Activated CD4-positive, alpha-beta T cell treated with anti-CD3 and anti-CD28 coated beads, Interleukin-2, amount 50 U/mL, for 1 hour (primary cell): Measurements from ENCODE around the gene ABHD17A.
"Not testable (repeated sequence)": the region's sequence is repeated elsewhere in the genome, so short reads cannot be mapped to it uniquely, and the experiment has no call there.

Experiments
- DNase-seq: peaks from one replicate; pipeline ENCODE4 v3.0.0-alpha.2; 2020

The ABHD17A gene

DNA sequence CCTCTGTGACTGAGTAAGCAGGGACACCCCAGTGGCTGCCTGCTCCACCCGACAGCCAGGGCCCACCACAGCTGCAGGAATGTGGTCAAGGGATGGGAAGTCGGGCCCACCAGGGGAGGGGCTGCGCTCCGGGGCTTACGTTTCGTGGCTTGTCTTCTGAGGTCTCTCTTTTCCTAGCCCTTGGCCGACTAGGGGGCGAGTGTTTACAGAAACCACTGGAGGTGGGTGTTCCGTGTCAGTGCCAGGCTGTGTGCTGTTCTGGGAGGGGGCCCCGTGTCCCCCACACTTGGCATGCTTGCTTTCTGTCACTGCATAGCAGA is 24.4 kb upstream of the ABHD17A start:
- DNase-seq = no peak

DNA sequence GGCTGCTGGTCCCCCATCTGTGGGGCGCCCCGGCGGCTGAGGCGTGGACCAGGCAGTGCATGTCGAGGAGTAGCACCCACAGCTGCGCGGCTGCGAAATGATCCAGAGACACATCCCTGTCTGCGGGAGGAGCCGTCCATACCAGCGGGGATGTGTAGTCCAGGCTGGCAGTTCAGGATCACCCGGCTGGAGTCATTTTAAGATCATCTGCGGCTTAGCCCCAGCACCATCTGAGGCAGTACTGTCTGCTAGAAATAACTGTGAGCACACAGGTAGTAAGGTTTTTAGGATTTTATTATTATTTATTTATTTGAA is 23.0 kb upstream of the ABHD17A start:
- DNase-seq = no peak

DNA sequence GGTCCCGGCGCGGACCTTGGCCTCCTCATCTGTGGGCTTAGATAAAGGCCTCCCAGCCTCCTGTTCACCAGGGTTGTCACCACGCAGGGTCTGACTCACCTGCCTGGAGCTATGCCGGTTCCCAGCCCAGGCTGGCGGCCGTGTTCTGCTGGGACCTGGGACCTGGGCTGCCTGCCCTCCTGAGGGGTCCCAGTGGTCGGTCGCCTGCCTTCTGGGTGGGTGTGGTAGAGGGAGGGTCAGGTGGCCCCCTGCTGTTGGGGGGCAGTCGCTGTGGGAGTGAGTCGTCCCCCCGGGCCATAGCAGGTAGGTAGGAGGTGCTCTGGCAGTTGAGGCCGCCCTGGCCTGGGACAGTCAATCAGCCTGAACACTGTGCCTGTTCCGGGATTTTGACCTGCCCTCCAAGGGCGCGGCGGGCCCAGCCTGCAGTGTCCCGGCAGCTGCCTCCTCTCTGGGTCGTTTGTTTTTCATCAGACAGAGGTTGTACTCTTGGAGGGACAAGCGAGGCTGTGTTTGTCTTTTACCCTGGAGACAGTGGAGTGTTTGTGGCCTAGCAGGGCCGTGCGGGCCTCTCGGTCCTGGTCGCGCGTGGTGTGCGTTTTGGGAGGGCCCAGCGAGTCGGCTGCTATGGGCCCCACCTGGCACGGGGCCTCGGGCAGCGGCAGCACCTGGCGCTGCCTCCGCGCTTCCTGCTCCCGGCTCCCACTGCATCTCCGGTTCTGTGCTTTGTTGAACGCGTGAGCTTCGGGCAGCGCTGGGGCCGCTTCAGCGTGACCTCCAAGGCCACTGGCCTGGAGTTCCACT is 22.5 kb upstream of the ABHD17A start:
- no peak for DNase-seq

DNA sequence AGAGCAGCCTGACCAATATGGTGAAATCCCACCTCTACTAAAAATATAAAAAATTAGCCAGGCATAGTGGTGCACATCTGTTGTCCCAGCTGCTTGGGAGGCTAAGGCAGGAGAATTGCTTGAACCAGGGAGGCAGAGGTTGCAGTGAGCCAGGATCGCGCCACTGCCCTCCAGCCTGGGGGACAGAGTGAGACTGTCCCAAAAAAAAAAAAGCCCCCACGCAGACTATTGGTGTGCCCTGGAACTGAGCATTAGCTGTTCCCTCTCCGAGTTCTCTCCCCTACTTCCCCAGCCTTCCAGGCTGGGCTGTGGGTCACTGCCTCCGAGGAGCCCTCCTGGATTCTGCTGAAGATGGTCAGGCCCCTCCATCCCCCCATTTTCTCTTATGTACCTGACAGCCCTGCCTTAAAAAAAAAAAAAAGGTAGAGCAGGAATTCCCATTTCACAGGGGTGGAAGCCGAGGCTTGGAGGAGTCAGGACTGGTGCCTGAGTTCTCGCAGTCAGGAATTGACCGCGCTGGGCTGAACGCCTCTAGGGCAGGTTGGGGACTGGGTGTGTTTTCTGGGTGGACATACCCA is 21.8 kb upstream of the ABHD17A start:
- DNase-seq = no peak

DNA sequence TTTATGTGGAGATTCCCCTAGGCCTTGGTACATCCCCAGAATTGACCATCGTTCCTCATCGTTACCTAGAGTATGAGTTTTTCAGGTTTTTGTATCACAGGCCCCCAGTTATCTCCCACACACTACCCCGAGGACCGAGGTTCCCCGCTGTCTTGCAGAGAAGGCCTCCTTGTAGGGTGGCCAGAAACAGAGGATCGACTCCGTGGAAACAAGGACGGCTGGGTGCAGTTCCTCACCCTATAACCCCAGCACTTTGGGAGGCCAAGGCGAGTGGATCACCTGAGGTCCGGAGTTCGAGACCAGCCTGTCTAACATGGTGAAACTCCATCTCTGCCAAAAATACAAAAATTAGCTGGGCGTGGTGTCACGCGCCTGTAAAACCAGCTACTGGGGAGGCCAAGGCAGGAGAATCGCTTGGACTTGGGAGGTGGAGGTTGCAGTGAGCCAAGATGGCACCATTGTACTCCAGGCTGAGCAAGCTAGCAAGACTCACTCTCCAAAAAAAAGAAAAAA is 20.6 kb upstream of the ABHD17A start:
- DNase-seq = no peak

DNA sequence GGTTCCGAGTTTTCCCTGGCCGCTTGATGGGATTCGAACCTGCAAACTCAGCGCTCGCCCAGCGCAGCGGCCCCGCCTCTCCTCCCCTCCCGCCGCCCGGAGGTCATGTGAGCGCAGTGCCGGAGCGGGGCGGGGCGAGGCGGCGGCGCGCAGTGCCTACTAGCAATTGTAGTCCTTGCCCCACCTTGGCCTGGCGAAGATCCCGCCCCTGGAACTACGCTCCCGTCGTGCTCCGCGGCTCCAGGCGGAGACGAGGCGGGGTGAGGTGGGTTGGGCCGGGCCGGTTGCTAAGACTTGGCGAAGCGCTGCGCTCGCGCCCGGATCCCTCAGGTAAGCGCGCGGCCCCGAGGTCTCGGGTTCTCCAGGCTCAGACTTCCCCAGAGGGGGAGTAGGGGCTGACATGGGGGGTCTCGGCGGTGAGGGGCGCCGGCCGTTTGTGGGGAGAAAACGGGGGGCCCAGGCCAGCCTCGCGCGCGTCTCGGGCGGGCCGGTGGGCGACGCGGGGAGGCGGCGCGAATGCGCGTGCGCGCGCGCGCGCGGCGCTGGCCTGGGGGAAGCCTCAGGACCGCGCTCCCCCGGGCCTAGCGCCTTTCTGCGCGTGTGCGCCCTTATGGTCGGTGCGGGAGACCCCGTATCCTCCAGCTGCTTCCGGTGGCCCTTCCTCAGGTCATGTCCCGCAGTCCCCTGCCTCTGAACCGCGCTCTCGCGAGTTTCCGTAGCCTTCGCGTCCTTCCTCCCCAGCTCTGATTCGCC is 20.0 kb upstream of the ABHD17A start, which contains the start of the genes ADAT3 and SCAMP4:
ADAT3 (plus strand) TSS at position 290 of the 753 bp plus-strand sequence. CDS start 6,649 bp downstream, outside the sequence.
SCAMP4 (plus strand) TSS at position 290 of the 753 bp plus-strand sequence. CDS start 9,621 bp downstream, outside the sequence.
- peak; percentile 98 for DNase-seq

DNA sequence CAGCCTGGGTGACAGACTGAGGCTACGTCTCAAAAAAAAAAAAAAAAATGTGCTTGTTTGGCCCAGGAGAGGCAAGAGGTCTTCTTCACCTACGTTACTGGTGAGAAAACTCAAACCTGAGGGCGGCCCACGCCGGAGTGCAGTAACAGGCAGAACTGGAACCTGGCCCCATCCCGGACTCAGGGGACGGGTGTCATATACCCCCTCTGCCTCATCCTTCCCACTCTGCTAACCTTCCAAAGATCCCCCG is 19.5 kb upstream of the ABHD17A start:
- no peak for DNase-seq

DNA sequence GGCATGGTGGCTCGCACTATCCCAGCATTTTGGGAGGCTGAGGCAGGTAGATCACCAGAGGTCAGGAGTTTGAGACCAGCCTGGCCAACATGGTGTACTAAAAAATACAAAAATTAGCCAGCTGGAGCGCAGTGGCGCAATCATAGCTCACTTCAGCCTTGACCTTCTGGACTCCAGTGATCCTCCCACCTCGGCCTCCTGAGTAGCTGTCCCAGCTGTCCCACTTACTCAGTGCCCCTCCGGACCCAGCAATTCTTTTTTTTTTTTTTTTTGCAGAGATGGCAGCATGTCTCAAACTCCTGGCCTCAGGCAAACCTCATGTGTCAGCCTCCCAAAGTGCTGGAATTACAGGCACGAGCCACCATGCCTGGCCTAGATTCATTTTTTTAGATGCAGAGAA is 17.6 kb upstream of the ABHD17A start:
- DNase-seq = no peak

DNA sequence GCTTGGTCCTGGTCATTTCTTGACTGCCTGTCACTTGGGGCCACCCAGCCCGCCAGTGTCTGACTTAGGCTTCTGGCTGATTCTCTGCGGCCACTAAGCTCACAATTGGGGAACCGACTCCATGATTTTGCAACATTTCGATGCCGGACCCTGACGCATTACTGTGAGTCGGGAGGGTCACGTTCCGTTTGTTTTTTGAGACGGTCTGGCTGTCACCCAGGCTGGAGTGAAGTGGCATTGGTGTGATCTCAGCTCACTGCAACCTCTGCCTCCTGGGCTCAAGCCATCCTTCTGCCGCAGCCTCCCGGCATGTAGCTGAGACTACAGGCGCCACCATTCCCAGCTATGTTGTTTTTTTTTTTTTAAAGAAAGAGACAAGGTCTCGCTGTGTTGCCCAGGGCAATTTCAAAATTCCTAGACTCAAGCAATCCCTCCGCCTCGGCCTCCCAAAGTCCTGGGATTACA is 16.7 kb upstream of the ABHD17A start:
- DNase-seq = no peak

DNA sequence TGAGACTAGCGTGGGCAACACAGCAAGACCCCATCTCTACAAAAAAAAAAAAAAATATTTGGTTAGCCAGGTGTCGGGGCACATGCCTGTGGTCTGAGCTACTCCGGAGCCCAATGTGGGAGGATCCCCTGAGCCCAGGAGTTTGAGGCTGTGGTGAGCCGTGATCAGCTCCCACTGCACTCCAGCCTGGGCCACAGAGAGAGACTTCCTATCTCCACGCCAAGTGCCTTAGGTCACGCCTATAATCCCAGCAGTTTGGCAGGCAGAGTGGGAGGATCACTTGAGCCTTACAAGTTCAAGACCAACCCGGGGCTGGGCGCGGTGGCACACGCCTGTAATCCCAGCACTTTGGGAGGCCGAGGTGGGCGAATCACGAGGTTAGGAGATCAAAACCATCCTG is 11.2 kb upstream of the ABHD17A start:
- DNase-seq = no peak

DNA sequence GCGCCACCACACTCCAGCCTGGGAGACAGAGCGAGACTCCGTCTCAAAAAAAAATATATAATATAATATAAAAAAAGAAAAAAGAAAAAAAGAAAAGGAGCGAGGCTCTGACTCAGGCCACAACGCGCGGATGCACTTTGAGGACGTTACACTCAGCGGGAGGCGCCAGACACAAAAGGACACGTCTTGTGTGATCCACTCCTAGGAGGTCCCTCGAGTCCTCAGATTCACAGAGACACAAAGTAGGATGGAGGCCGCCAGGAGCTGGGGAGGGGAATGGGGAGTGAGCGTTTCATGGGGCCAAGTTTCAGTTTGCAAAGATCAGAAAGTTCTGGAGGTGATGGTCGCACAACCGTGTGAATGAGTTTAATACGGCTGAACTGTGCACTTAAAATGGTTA is 8.5 kb upstream of the ABHD17A start:
- no peak for DNase-seq

DNA sequence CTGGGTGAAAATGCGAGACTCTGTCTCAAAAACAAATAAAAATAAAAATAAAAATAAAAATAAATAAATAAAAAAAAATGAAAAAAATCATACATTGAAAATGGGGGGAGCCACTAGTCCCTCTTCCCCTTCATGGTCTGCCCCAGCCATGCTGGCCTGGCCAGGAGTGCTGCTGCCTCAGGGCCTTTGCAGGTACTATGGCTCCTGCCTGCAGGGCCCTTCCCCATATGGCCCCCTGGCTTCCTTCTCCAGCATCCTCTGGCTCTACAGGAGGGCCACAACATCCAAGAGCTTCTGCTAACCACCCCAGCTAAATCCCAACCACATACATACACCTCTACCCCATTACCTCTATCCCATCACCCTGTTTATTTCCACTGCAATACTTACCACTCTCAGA is 4.6 kb upstream of the ABHD17A start:
- no peak for DNase-seq

DNA sequence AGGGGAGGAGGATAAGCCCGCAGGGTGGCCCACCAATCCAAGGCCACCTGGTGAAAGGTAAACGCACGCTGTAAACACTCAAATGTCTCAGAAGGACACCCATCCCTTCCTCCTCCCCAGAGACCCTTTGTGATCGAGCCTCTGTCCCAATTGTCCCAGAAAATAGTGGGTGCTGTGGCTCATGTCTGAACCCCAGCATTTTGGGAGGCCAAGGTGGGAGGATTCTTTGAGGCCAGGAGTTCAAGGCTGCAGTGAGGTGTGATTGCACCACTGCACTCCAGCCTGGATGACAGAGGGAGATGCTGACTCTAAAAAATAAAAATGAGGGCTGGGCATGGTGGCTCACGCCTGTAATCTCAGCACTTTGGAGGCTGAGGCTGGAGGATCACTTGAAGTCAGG is 3.1 kb upstream of the ABHD17A start:
- no peak for DNase-seq

DNA sequence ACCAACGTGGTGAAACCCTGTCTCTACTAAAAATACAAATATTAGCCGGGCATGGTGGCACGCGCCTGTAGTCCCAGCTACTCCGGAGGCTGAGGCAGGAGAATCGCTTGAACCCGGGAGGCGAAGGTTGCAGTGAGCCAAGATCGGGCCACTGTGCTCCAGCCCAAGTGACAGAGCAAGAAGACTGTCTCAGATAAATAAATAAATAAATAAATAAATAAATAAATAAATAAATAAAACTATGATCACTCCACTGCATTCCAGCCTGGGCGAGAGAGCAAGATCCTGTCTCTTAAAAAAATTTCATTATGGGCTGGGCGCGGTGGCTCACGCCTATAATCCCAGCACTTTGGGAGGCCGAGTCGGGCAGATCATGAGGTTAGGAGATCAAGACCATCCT is 1.1 kb upstream of the ABHD17A start:
- not testable (repeated sequence) for DNase-seq

DNA sequence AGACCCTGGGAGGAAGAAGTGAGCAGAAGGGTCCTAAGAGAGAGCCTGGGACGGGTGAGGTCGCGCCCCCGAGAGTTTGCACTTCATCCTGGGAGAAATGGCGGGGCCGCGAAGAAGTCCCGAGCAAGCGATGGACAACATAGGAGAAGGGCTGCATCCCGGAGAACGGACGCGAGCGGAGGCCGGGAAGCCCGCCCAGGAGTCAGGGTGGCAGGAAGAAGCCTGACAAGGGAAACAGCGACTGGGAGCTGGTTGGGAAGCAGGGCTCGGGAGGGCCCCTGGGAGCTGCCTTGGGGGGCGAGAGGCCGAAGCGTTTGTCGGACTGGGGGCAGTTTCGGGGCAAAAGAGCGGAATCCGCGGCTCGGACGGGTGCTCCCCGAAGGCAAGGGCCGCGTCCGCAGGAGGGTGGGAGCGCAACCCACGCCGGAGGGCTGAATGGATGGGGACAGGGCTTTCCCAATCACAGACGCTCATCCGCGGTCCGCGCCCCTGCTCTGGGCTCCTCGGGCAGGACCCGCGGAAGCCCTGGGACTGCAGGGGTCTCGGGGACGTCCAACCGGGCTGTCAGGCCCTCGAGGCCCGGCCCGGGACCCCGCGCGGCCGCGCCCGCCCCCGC is 469 bp downstream of the ABHD17A start:
- DNase-seq = no peak

DNA sequence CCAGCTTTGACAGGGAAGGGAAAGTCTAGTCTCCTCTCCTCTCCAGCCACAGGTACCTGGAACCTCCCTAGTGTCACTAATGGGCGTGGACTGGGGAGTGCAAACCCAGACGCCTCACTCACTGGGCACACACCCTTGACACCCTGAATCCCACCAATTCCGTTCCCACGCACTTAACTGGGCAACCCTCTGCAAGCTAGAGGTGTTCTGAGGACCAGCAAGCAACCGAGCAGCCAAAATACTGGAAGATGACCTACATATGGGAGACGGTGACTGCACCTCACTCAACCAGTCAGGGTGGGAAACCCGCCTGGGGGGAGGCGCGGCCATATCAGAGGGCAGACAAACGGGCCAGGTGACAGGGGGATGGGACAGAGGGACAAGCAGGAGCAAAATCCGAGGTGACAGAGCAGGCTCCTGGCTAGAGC is 991 bp downstream of the ABHD17A start:
- DNase-seq = peak; percentile 46

DNA sequence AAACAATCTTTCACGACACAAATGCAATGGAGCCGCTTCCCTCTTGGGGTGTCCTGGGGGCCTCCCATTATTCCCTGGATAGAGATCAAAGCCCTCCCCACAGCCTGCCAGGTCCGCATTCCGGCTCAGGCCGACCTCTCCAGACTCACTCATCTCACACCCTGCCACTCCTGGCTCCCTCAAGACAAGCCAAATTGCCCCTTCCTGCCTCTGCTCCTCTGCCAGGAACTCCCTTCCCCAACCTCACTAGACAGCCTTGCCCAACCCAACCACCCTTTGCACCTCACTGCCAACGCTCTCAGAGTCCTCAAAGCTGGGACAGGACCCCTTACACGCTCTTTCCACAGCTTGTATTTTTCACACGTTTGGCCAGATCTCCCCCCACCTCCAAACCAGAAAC is 1.5 kb downstream of the ABHD17A start:
- DNase-seq = no peak

DNA sequence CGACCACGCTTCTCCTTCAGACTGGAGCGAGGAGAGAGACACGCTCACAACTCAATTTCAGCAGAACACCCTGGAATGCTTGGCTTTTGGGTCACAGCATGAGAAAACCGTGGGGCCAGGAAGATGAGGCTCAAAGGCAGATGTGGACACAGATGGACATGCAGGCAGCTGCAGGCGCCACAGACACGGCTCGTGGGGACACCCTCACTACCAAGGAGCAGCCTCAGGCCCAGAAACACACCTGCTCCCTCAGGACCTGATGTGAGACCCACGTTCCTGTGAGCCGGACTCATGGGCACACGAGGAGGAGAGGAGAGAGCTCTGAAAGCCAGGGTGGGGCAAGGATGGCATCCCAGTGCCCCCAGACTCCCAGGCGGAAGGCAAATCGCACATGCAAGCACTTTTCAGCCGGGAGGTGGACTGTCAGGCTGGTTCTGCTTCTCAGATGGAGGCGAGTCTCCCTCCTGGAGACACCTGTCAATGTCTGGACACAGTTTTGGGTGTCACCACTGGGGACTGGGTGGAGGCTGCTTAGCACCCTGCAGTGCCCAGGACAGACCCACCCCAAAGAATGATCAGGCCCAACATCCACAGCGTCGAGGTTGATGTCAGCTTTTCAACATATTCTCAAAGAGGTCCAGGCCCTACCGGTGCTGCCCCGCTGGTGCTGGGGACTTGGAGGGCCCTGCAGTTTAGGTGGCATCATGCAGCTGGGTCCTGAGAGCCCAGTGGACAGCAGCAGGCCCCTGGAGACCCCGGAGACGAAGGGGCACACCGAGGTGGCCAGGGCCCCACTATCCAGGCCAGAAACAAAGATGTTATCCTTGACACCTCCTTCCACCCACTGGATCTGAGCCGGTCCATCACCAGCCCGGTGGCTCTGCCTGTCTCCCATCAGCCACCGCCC is 2.3 kb downstream of the ABHD17A start:
- DNase-seq = no peak

DNA sequence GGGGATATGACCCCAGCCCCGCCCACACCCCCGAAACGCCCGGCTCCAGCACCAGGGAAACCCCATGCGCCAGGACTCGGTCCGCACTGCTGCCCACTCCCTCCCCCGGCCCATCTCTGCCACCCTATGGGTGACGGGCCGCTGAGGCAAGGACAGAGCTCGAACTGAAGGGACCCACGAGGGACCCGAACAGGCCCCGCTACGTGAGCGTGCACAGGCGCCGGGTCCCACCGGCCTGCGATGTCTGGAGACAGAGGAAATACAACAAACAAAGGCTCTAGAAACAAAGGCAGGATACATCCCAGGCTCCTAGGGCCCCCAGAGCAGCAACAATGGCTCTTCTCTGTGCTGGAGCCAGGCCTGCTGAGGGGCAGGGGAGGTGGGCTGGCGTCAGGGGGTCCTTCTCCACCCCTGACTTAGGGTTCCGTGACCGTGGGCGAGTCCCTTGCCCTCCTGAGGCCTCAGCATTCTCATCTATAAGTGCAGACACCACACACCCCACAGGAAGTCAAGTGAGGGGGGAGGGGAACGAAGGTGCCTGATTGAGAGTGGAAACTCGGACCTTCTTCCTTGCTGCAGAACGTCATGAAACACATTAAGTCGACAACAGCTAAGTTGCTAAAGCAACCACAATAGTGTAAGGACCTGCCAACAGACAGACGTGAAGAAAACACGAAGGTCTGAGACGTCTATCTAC is 3.1 kb downstream of the ABHD17A start:
- peak; percentile 80 for DNase-seq

DNA sequence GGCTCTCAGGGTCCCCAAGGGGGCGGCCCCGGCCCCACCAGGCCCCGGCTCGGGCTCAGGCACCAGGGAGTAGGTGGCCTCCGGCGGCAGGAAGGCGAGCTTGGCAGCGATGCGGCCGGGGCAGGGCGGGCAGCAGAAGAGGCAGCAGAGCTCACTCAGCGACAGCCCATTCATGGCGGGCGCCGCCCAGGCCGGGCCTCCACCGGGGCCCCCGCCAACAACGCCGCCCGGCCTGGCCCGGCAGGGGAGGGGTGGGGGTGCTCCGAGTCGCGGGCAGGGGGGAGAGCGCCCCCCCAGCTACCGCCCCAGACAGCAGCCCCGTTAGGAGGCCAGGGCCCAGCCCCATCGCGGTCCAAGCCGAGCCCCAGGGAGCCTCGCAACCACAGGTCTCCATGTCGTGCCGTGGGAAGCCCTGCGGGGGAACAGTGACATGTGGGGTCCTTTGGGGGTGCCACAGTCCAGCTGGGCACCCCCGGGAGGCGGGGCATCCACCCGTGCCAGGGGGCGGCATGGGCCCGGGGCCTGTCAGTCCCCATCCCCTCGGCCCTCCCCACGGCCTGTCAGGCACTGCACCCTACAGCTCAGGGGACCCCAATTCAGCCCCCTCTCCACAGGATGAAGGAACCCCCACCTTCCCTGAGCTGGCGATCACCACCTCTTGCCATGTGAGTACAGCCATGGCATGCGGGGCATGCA is 3.8 kb downstream of the ABHD17A start:
- DNase-seq = not testable (repeated sequence)
